K562 (cell line): ENCODE data around the gene FRMD3. TPM values are rescaled to one million over a fixed set of nuclear protein-coding genes. Genes with fewer than 3 reads are reported as not detected.

Experiments
- ATAC-seq: fragments of 200-7000 bp; cut with Tn5 transposase; 3 replicates; pipeline ENCODE4 v1.9.1; 2020; ENCODE audit warnings: moderate library complexity
- BruUV-seq: library from RNA; stranded (reverse); fragments of 400-500 nt; replicated peaks from 2 replicates; lab custom pipeline; 2021; lab: Mats Ljungman, UMichigan
- CTCF ChIA-PET: fragments of 300-600 bp; formaldehyde crosslinking; extraction: SDS; loops from one replicate; lab custom pipeline; 2021; ENCODE audit warnings: low intra/inter-chr PET ratio; lab: Yijun Ruan, JAX
- POLR2A ChIA-PET: fragments of 300-600, 350-650 bp; sonication (Branson Sonifier 250); formaldehyde crosslinking; extraction: SDS; loops from one replicate; lab custom pipeline; 2021; ENCODE audit warnings: antibody characterized with exemption, inconsistent platforms; lab: Yijun Ruan, JAX
- DNase-seq, 4 experiments: peaks; one replicate each; pipeline versions ENCODE4 v3.0.0 to v3.0.0-alpha.2; 2011 to 2018; ENCODE audit warnings: low spot score in 3 of 4, mixed read lengths in 3 of 4; ENCODE audit errors: extremely low read depth in 1 of 4
- FAIRE-seq: peaks from 2 replicates; lab custom pipeline; 2011; peaks lifted over from hg19 to GRCh38; lab: Jason Lieb, UNC
- H2AFZ ChIP-seq: 2 replicates; pipeline ENCODE4 v1.6.0; 2011; ENCODE audit warnings: low read depth, low read length, control low read depth, inconsistent platforms
- H3K27ac ChIP-seq: fragments of 200-600 bp; 3 replicates; pipeline ENCODE4 v1.8.0; 2011; ENCODE audit warnings: low read depth, mild to moderate bottlenecking, control low read depth, inconsistent platforms, low read length, moderate library complexity, mixed read lengths; ENCODE audit errors: extremely low read depth
- H3K27me3 ChIP-seq, 2 experiments: fragments of 300-600 bp in 1 of 2; 2 replicates in 1 of 2; 3 replicates in 1 of 2; pipeline versions ENCODE4 v1.6.0 to v1.8.0; 2011; ENCODE audit warnings: inconsistent platforms in 2 of 2, low read length in 2 of 2, mild to moderate bottlenecking in 1 of 2, mixed read lengths in 1 of 2, moderate library complexity in 1 of 2; ENCODE audit not compliant: control insufficient read depth in 2 of 2, insufficient read depth in 2 of 2
- H3K36me3 ChIP-seq: fragments of 300-600 bp; 3 replicates; pipeline ENCODE4 v1.8.0; 2011; ENCODE audit warnings: mild to moderate bottlenecking, low read length, inconsistent platforms; ENCODE audit not compliant: control insufficient read depth, insufficient read depth
- H3K4me1 ChIP-seq, 2 experiments: fragments of 200-600 bp in 1 of 2; replicated peaks in 1 of 2; 2 replicates in 1 of 2; 3 replicates in 1 of 2; pipeline versions ENCODE4 v1.5.1 to v1.8.0; 2011; ENCODE audit warnings: inconsistent platforms in 2 of 2, low read length in 2 of 2, mild to moderate bottlenecking in 1 of 2, mixed read lengths in 1 of 2, moderate library complexity in 1 of 2; ENCODE audit not compliant: control insufficient read depth in 2 of 2, insufficient read depth in 2 of 2
- H3K4me2 ChIP-seq: 2 replicates; pipeline ENCODE4 v1.6.1; 2011; ENCODE audit warnings: low read length, control low read depth, inconsistent platforms, mixed read lengths; ENCODE audit not compliant: insufficient read depth
- H3K4me3 ChIP-seq: fragments of 200-600 bp; sonication (generic), shearing (Covaris generic); 2 replicates; pipeline ENCODE4 v1.5.1; 2016; ENCODE audit warnings: control low read depth, inconsistent platforms
- H3K79me2 ChIP-seq: fragments of 200-600 bp; 3 replicates; pipeline ENCODE4 v1.8.0; 2011; ENCODE audit warnings: low read length, inconsistent platforms; ENCODE audit not compliant: control insufficient read depth, insufficient read depth
- H3K9ac ChIP-seq, 2 experiments: 2 replicates each; pipeline versions ENCODE4 v1.6.0 to v1.6.1; 2011; ENCODE audit warnings: low read depth in 2 of 2, low read length in 2 of 2, control low read depth in 1 of 2, inconsistent platforms in 1 of 2, mild to moderate bottlenecking in 1 of 2, mixed read lengths in 1 of 2; ENCODE audit not compliant: insufficient read depth in 1 of 2
- H3K9me1 ChIP-seq: one replicate; pipeline ENCODE4 v1.6.0; 2011; ENCODE audit warnings: inconsistent platforms, mild to moderate bottlenecking, low read length, moderate library complexity; ENCODE audit not compliant: control insufficient read depth, insufficient read depth
- H3K9me3 ChIP-seq: replicated peaks from 2 replicates; pipeline ENCODE4 v1.5.1; 2011; ENCODE audit warnings: low read depth, low read length, inconsistent platforms; ENCODE audit not compliant: control insufficient read depth, insufficient read depth
- H4K20me1 ChIP-seq: replicated peaks from 2 replicates; pipeline ENCODE4 v1.6.1; 2011; ENCODE audit warnings: low read length, inconsistent platforms, mixed read lengths; ENCODE audit not compliant: control insufficient read depth, insufficient read depth
- CHCHD3 ChIP-seq: fragments of 250-450 bp; sonication (Bioruptor Pico); IDR thresholded peaks from 2 replicates; pipeline ENCODE4 v2.1.2; 2022; ENCODE audit warnings: mild to moderate bottlenecking
- EP400 ChIP-seq: fragments of 450-650 bp; IDR thresholded peaks from 2 replicates; pipeline ENCODE4 v1.6.1; 2017; ENCODE audit warnings: antibody characterized with exemption, mild to moderate bottlenecking, moderate library complexity
- NELFE ChIP-seq: IDR thresholded peaks from 2 replicates; pipeline ENCODE4 v1.6.1; 2011; ENCODE audit warnings: mild to moderate bottlenecking; ENCODE audit not compliant: insufficient read depth, insufficient read length
- POLR2AphosphoS2 ChIP-seq: IDR thresholded peaks from 2 replicates; pipeline ENCODE4 v1.6.1; 2012; ENCODE audit warnings: low read length, improper control_type of control experiment
- SRSF7 ChIP-seq: fragments of 200-400 bp; formaldehyde crosslinking; optimal IDR thresholded peaks from 2 replicates; pipeline ENCODE3; 2017; ENCODE audit warnings: mild to moderate bottlenecking, low read depth, low read length
- ZKSCAN1 ChIP-seq: fragments of 150-350 bp; IDR thresholded peaks from 2 replicates; pipeline ENCODE4 v1.6.1; 2016; ENCODE audit warnings: low read depth, low read length
- ZNF644 ChIP-seq: fragments of 200-800 bp; sonication (Bioruptor generic); IDR thresholded peaks from 2 replicates; pipeline ENCODE4 v1.6.1; 2016; ENCODE audit warnings: low read depth, missing genetic modification characterization, missing compliant biosample characterization
- WGBS: fragments of 100-300 bp; shearing (Covaris generic); methylation state at CpG from one replicate; pipeline ENCODE4 v1.1.6; 2016; ENCODE audit warnings: low coverage, mixed read lengths; ENCODE audit not compliant: insufficient coverage; ENCODE audit errors: missing lambda C conversion rate; 5-methylcytosine and 5-hydroxymethylcytosine counted together
- in situ Hi-C: fragments of 300-500 bp; cut with MboI; formaldehyde crosslinking; loops from 4 replicates; pipeline ENCODE4 v1.15.0; 2018; ENCODE audit warnings: inconsistent platforms, mixed read lengths
- intact Hi-C: fragments of 100-400 bp; cut with micrococcal nuclease; formaldehyde crosslinking; loops from 2 replicates; pipeline ENCODE4 v1.14.2; 2022
- polyA plus RNA-seq, 8 experiments: library from polyadenylated mRNA; depleted of rRNA in 4 of 8; stranded (reverse) in 5 of 8; unstranded in 3 of 8; fragments of >200 nt; fragmentation: Nextera tagmentation in 2 of 8; fragmentation: Illumina TruSeq in 1 of 8; extraction: Ambion mirVana in 2 of 8; extraction: Trizol in 1 of 8; gene quantifications; 2 replicates each; pipeline versions ENCODE4 v1.2.1 to v1.2.3, GENCODE V29; 2011 to 2014; ENCODE audit warnings: inconsistent platforms in 1 of 8, missing spikeins in 1 of 8
- total RNA-seq, 7 experiments: library from RNA; depleted of rRNA in 6 of 7; stranded (reverse); fragments of >200 nt in 6 of 7; fragmentation: Illumina TruSeq in 2 of 7; extraction: Trizol in 2 of 7; gene quantifications; 2 replicates each; pipeline versions ENCODE4 v1.2.1 to v1.2.3, GENCODE V29; 2011 to 2021; ENCODE audit warnings: low replicate concordance in 1 of 7
- TF ChIP-seq, protein P1 (sequence below): fragments of 450-650 bp; formaldehyde crosslinking; IDR thresholded peaks from 2 replicates; pipeline ENCODE4 v1.4.0; 2022; ENCODE audit warnings: missing genetic modification characterization
- TF ChIP-seq, protein P2 (sequence below): sonication (generic); formaldehyde crosslinking; IDR thresholded peaks from 2 replicates; pipeline ENCODE4 v1.8.0; 2022; ENCODE audit warnings: mild to moderate bottlenecking, missing genetic modification reagents
- TF ChIP-seq, protein P3 (sequence below): fragments of 450-650 bp; IDR thresholded peaks from 2 replicates; pipeline ENCODE4 v1.6.1; 2016; ENCODE audit warnings: low read depth, mild to moderate bottlenecking, moderate library complexity
- TF ChIP-seq, protein P4 (sequence below): fragments of 250-450 bp; sonication (Bioruptor Pico); IDR thresholded peaks from 2 replicates; pipeline ENCODE4 v1.5.0; 2021; ENCODE audit warnings: mild to moderate bottlenecking, borderline replicate concordance

FRMD3 gene
- total and polyA plus RNA-seq, 9 of the 15 experiments (the other 6 are each of a cell fraction or from before 2014, with no cell fraction given): 0.09 to 0.51 (median 0.21) TPM

DNA sequence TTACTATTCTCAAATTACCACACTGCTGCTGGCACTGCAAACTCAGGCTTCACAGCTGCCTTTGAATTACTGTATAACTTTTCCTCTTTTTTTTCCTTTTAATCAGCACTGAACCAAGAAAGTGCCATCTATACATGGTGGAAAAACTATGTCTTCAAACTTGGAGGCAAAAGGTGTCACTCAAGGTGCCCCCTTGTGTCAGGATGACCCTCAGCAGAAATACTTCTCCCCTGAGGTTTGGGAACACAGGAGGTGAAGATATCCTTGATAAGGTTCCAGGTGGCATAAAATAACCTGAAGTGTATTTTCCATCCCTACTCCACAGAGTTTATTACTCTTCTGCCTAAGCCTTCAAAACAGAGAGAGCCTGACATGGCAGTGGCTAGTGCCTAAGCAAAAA is 14.5 kb downstream of the FRMD3 start:
- CTCF ChIA-PET: no interaction called here
- FAIRE-seq (no peak), ATAC-seq (no peak), DNase-seq (no peak)
- H2AFZ ChIP-seq: no peak overlapping the region
- H3K36me3 ChIP-seq: no peaks in the 10 kb centered on the region
- POLR2A ChIA-PET: no interaction called here
- in situ Hi-C loops (no loop called here), intact Hi-C loops (no loop called here)
- H3K27me3 ChIP-seq: no peaks in the 10 kb centered on the region
- no peak overlapping the region for H3K4me3 ChIP-seq
- no peak for TF ChIP-seq EP400
- TF ChIP-seq CHCHD3 (CRISPR knock-in tag): no peak
- no peak for TF ChIP-seq ZKSCAN1
- no TSS peak for BruUV-seq
- H3K27ac ChIP-seq: no peak overlapping the region
- H3K9me1 ChIP-seq: no peaks in the 10 kb centered on the region
- no peaks in the 10 kb centered on the region for H3K4me1 ChIP-seq
- no peak overlapping the region for H3K9ac ChIP-seq
- no peaks in the 10 kb centered on the region for H4K20me1 ChIP-seq
- no peaks in the 10 kb centered on the region for H3K79me2 ChIP-seq
- H3K9me3 ChIP-seq: no peaks in the 10 kb centered on the region
- H3K4me2 ChIP-seq: no peak overlapping the region

DNA sequence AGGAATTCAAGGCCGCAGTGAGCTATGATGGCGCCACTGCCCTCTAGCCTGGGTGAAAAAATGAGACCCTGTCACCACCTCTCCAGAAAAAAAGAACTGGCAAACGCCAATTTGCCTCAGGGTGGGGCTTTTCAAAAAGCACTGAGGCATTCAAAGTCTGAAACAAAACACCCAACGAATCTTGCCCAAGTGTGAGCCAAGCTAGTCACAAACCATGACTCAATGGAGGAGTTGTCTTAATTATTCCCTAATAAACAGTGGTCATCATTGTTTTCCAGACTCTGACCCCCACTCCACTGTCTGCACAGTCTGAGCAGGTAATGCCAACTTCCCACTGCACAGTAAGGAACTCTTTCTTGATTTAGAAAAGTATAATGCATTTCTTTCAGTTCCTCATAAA is 16.8 kb downstream of the FRMD3 start:
- Histone ChIP-seq H3K27ac (no peak overlapping the region), H4K20me1 (no peaks in the 10 kb centered on the region), H3K4me1 (no peaks in the 10 kb centered on the region), H2AFZ (no peak overlapping the region), H3K9me1 (no peaks in the 10 kb centered on the region), H3K36me3 (no peaks in the 10 kb centered on the region), H3K79me2 (no peaks in the 10 kb centered on the region), H3K9ac (no peak overlapping the region), H3K4me3 (no peak overlapping the region), H3K9me3 (no peaks in the 10 kb centered on the region), H3K4me2 (no peak overlapping the region), H3K27me3 (no peaks in the 10 kb centered on the region)
- intact Hi-C loops (no loop called here), in situ Hi-C loops (no loop called here)
- ATAC-seq (no peak), FAIRE-seq (no peak), DNase-seq (no peak)
- no TSS peak for BruUV-seq
- TF ChIP-seq, protein P1, sequence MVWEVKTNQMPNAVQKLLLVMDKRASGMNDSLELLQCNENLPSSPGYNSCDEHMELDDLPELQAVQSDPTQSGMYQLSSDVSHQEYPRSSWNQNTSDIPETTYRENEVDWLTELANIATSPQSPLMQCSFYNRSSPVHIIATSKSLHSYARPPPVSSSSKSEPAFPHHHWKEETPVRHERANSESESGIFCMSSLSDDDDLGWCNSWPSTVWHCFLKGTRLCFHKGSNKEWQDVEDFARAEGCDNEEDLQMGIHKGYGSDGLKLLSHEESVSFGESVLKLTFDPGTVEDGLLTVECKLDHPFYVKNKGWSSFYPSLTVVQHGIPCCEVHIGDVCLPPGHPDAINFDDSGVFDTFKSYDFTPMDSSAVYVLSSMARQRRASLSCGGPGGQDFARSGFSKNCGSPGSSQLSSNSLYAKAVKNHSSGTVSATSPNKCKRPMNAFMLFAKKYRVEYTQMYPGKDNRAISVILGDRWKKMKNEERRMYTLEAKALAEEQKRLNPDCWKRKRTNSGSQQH: no peak
- TF ChIP-seq, protein P2, sequence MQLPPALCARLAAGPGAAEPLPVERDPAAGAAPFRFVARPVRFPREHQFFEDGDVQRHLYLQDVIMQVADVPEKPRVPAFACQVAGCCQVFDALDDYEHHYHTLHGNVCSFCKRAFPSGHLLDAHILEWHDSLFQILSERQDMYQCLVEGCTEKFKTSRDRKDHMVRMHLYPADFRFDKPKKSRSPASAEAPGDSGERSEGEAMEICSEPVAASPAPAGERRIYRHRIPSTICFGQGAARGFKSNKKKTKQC (CRISPR knock-in tag): no peak
- TF ChIP-seq, protein P3, sequence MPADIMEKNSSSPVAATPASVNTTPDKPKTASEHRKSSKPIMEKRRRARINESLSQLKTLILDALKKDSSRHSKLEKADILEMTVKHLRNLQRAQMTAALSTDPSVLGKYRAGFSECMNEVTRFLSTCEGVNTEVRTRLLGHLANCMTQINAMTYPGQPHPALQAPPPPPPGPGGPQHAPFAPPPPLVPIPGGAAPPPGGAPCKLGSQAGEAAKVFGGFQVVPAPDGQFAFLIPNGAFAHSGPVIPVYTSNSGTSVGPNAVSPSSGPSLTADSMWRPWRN: no peak
- TF ChIP-seq ZNF644 (tag) (no peak), NELFE (no peak), SRSF7 (no peak), POLR2AphosphoS2 (no peak)
- TF ChIP-seq, protein P4, sequence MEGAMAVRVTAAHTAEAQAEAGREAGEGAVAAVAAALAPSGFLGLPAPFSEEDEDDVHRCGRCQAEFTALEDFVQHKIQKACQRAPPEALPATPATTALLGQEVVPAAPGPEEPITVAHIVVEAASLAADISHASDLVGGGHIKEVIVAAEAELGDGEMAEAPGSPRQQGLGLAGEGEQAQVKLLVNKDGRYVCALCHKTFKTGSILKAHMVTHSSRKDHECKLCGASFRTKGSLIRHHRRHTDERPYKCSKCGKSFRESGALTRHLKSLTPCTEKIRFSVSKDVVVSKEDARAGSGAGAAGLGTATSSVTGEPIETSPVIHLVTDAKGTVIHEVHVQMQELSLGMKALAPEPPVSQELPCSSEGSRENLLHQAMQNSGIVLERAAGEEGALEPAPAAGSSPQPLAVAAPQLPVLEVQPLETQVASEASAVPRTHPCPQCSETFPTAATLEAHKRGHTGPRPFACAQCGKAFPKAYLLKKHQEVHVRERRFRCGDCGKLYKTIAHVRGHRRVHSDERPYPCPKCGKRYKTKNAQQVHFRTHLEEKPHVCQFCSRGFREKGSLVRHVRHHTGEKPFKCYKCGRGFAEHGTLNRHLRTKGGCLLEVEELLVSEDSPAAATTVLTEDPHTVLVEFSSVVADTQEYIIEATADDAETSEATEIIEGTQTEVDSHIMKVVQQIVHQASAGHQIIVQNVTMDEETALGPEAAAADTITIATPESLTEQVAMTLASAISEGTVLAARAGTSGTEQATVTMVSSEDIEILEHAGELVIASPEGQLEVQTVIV: no peak
- POLR2A ChIA-PET: no interaction called here
- 0% methylated on average over 4 of the region's 4 CpGs for WGBS
- CTCF ChIA-PET: no interaction called here
